ENCODE data around the gene TSKU.

- TF ChIP-seq CTCF (conservative IDR thresholded peaks at IDR 0.05), result no peak
- no peak for TF ChIP-seq ZFX (IDR thresholded peaks at IDR 0.05)
These were observed 42.7 kb downstream of the TSKU start for GRCh38 chr11:76825726-76826396.
